H1 (cell line): Measurements from ENCODE around the gene CCDC192. TPM values are rescaled to one million over a fixed set of nuclear protein-coding genes. Genes with fewer than 3 reads are reported as not detected.

Experiments
- CTCF ChIA-PET: fragments of 300-600 bp; sonication (Branson Sonifier 250); formaldehyde crosslinking; loops from one replicate; lab custom pipeline; 2021; ENCODE audit not compliant: partially characterized antibody; lab: Charles Lee
- POLR2A ChIA-PET: fragments of 300-600 bp; sonication (Branson Sonifier 250); formaldehyde crosslinking; loops from one replicate; lab custom pipeline; 2021; ENCODE audit warnings: inconsistent platforms; ENCODE audit not compliant: partially characterized antibody; lab: Charles Lee
- DNase-seq, 2 experiments: peaks; one replicate each; pipeline versions ENCODE4 v3.0.0 to v3.0.0-alpha.2; 2010 to 2022; ENCODE audit warnings: low spot score in 2 of 2, low read depth in 1 of 2, mixed read lengths in 1 of 2
- FAIRE-seq: peaks from 2 replicates; lab custom pipeline; 2011; peaks lifted over from hg19 to GRCh38; lab: Jason Lieb, UNC
- H2AFZ ChIP-seq: 2 replicates; pipeline ENCODE4 v1.8.1; 2012; ENCODE audit warnings: low read length, inconsistent platforms
- H2AK5ac ChIP-seq: 2 replicates; pipeline ENCODE4 v1.6.1; 2013; ENCODE audit warnings: low read depth, low read length
- H2BK120ac ChIP-seq: replicated peaks from 2 replicates; pipeline ENCODE3; 2013; ENCODE audit warnings: low read depth, low read length, inconsistent platforms
- H2BK12ac ChIP-seq: 2 replicates; pipeline ENCODE4 v1.6.1; 2013; ENCODE audit warnings: low read depth, low read length
- H2BK15ac ChIP-seq: 2 replicates; pipeline ENCODE4 v1.6.1; 2013; ENCODE audit warnings: low read length
- H2BK20ac ChIP-seq: 2 replicates; pipeline ENCODE4 v1.6.1; 2013; ENCODE audit warnings: low read length
- H2BK5ac ChIP-seq: 2 replicates; pipeline ENCODE4 v1.6.1; 2013; ENCODE audit warnings: low read depth, low read length
- H3K14ac ChIP-seq: 2 replicates; pipeline ENCODE4 v1.6.1; 2013; ENCODE audit warnings: inconsistent platforms; ENCODE audit not compliant: insufficient read length
- H3K18ac ChIP-seq: 2 replicates; pipeline ENCODE4 v1.6.1; 2013; ENCODE audit warnings: low read length; ENCODE audit errors: extremely low read depth
- H3K23ac ChIP-seq: 2 replicates; pipeline ENCODE4 v1.6.1; 2013; ENCODE audit warnings: inconsistent platforms; ENCODE audit not compliant: insufficient read length
- H3K23me2 ChIP-seq: 2 replicates; pipeline ENCODE4 v1.6.1; 2013; ENCODE audit warnings: low read depth, low read length
- H3K27ac ChIP-seq: 2 replicates; pipeline ENCODE4 v1.6.1; 2011; ENCODE audit warnings: low read depth, low read length, inconsistent platforms
- H3K27me3 ChIP-seq, 4 experiments: replicated peaks in 1 of 4; 1 replicate in 1 of 4; 2 replicates in 3 of 4; pipeline versions ENCODE4 v1.6.1 to v1.8.1; 2011 to 2013; ENCODE audit warnings: low read length in 3 of 4, mild to moderate bottlenecking in 3 of 4, inconsistent platforms in 2 of 4, mixed read lengths in 2 of 4, moderate library complexity in 1 of 4; ENCODE audit not compliant: control insufficient read depth in 3 of 4, insufficient read depth in 3 of 4; ENCODE audit errors: extremely low read depth in 1 of 4
- H3K36me3 ChIP-seq, 4 experiments: 2 replicates each; pipeline versions ENCODE4 v1.6.1 to v1.8.1; 2011 to 2013; ENCODE audit warnings: mild to moderate bottlenecking in 4 of 4, low read length in 3 of 4, moderate library complexity in 2 of 4, control low read depth in 1 of 4, inconsistent platforms in 1 of 4; ENCODE audit not compliant: insufficient read depth in 4 of 4, control insufficient read depth in 2 of 4
- H3K4ac ChIP-seq: replicated peaks from 2 replicates; pipeline ENCODE3; 2013; ENCODE audit warnings: low read length, low read depth, mixed read lengths, inconsistent platforms; ENCODE audit not compliant: insufficient read length
- H3K4me1 ChIP-seq, 4 experiments: replicated peaks in 1 of 4; 1 replicate in 1 of 4; 2 replicates in 3 of 4; pipeline versions ENCODE4 v1.6.1 to v1.8.1; 2011 to 2013; ENCODE audit warnings: low read length in 3 of 4, inconsistent platforms in 2 of 4, mixed read lengths in 1 of 4; ENCODE audit not compliant: insufficient read depth in 4 of 4, control insufficient read depth in 3 of 4
- H3K4me2 ChIP-seq, 2 experiments: 2 replicates each; pipeline versions ENCODE4 v1.6.1 to v1.8.1; 2011 to 2013; ENCODE audit warnings: low read depth in 2 of 2, low read length in 2 of 2, control low read depth in 1 of 2, inconsistent platforms in 1 of 2, mild to moderate bottlenecking in 1 of 2; ENCODE audit not compliant: insufficient read depth in 1 of 2
- H3K4me3 ChIP-seq, 4 experiments: fragments of 200-600, 300-600 bp in 1 of 4; sonication (generic), shearing (Covaris generic), sonication (Bioruptor Twin) in 1 of 4; 2 replicates each; pipeline versions ENCODE4 v1.5.1 to v1.8.1; 2011 to 2016; ENCODE audit warnings: low read length in 4 of 4, low read depth in 3 of 4, control low read depth in 2 of 4, inconsistent platforms in 2 of 4, mild to moderate bottlenecking in 2 of 4, mixed read lengths in 1 of 4, moderate library complexity in 1 of 4; ENCODE audit not compliant: insufficient read depth in 2 of 4; ENCODE audit errors: extremely low read depth in 1 of 4
- H3K56ac ChIP-seq: replicated peaks from 2 replicates; pipeline ENCODE3; 2013; ENCODE audit warnings: low read depth, mild to moderate bottlenecking, mixed read lengths, low read length, inconsistent platforms; ENCODE audit not compliant: insufficient read length
- H3K79me1 ChIP-seq: 2 replicates; pipeline ENCODE4 v1.6.1; 2013; ENCODE audit warnings: low read depth, low read length, control low read depth
- H3K79me2 ChIP-seq, 2 experiments: 2 replicates each; pipeline versions ENCODE4 v1.6.1 to v1.8.1; 2012 to 2013; ENCODE audit warnings: low read length in 2 of 2, mild to moderate bottlenecking in 2 of 2, inconsistent platforms in 1 of 2; ENCODE audit not compliant: insufficient read depth in 2 of 2, control insufficient read depth in 1 of 2
- H3K9ac ChIP-seq, 4 experiments: replicated peaks in 1 of 4; 1 replicate in 1 of 4; 2 replicates in 3 of 4; pipeline versions ENCODE4 v1.6.1 to v1.8.1; 2011 to 2013; ENCODE audit warnings: low read depth in 3 of 4, low read length in 3 of 4, control low read depth in 2 of 4, mild to moderate bottlenecking in 2 of 4, moderate library complexity in 2 of 4, inconsistent platforms in 1 of 4; ENCODE audit errors: extremely low read depth in 1 of 4
- H3K9me3 ChIP-seq, 2 experiments: 2 replicates each; pipeline versions ENCODE4 v1.6.1 to v1.8.1; 2012 to 2013; ENCODE audit warnings: mild to moderate bottlenecking in 2 of 2, moderate library complexity in 2 of 2, control low read depth in 1 of 2, inconsistent platforms in 1 of 2, low read depth in 1 of 2, low read length in 1 of 2, mixed read lengths in 1 of 2; ENCODE audit not compliant: insufficient read depth in 2 of 2
- H4K20me1 ChIP-seq, 2 experiments: replicated peaks in 1 of 2; 2 replicates each; pipeline versions ENCODE3 to v1.8.1; 2011 to 2013; ENCODE audit warnings: inconsistent platforms in 2 of 2, low read length in 2 of 2, mild to moderate bottlenecking in 1 of 2; ENCODE audit not compliant: insufficient read depth in 2 of 2, control insufficient read depth in 1 of 2
- H4K5ac ChIP-seq: 2 replicates; pipeline ENCODE4 v1.6.1; 2013; ENCODE audit warnings: low read length, low read depth, mixed read lengths, inconsistent platforms; ENCODE audit not compliant: insufficient read length
- H4K8ac ChIP-seq: 2 replicates; pipeline ENCODE4 v1.8.0; 2013; ENCODE audit warnings: mild to moderate bottlenecking, moderate library complexity, low read length, inconsistent platforms; ENCODE audit not compliant: insufficient read depth; ENCODE audit errors: extremely low read depth
- H4K91ac ChIP-seq: replicated peaks from 2 replicates; pipeline ENCODE3; 2013; ENCODE audit warnings: low read length, mixed read lengths, inconsistent platforms; ENCODE audit not compliant: insufficient read length
- ASH2L ChIP-seq: fragments of 200-600, 300-600 bp; sonication (generic); IDR thresholded peaks from one replicate; pipeline ENCODE4 v1.7.1; 2017; ENCODE audit warnings: low read length
- BRCA1 ChIP-seq: IDR thresholded peaks from 2 replicates; pipeline ENCODE4 v1.6.1; 2012; ENCODE audit warnings: low read depth, low read length, improper control_type of control experiment
- CBX8 ChIP-seq: fragments of 300-800, 300-1000 bp; sonication (generic); IDR thresholded peaks from 2 replicates; pipeline ENCODE4 v1.7.1; 2016; ENCODE audit warnings: low read depth, low read length, borderline replicate concordance
- EGR1 ChIP-seq: IDR thresholded peaks from 2 replicates; pipeline ENCODE4 v1.6.1; 2011; ENCODE audit warnings: low read depth, low read length, borderline replicate concordance
- NRF1 ChIP-seq: IDR thresholded peaks from 2 replicates; pipeline ENCODE4 v1.6.1; 2011; ENCODE audit warnings: mild to moderate bottlenecking, low read depth, low read length, improper control_type of control experiment
- POLR2AphosphoS5 ChIP-seq: IDR thresholded peaks from 2 replicates; pipeline ENCODE4 v1.6.1; 2011; ENCODE audit warnings: low read depth, low read length
- RFX5 ChIP-seq: IDR thresholded peaks from 2 replicates; pipeline ENCODE4 v1.6.1; 2011; ENCODE audit warnings: low read depth, low read length, improper control_type of control experiment, borderline replicate concordance
- RXRA ChIP-seq: IDR thresholded peaks from 2 replicates; pipeline ENCODE4 v1.6.1; 2011; ENCODE audit warnings: low read depth, mild to moderate bottlenecking, low read length, moderate library complexity; ENCODE audit not compliant: insufficient read depth
- SAP30 ChIP-seq: fragments of 300-600 bp; sonication (generic); IDR thresholded peaks from 2 replicates; pipeline ENCODE4 v1.7.1; 2012; ENCODE audit warnings: low read length, moderate library complexity, mild to moderate bottlenecking, inconsistent platforms; ENCODE audit not compliant: insufficient read depth, insufficient replicate concordance
- TAF1 ChIP-seq: IDR thresholded peaks from 2 replicates; pipeline ENCODE4 v1.6.1; 2011; ENCODE audit warnings: mild to moderate bottlenecking, low read depth, low read length
- TAF7 ChIP-seq: optimal IDR thresholded peaks from 2 replicates; pipeline ENCODE3; 2011; ENCODE audit warnings: low read depth, mild to moderate bottlenecking, inconsistent platforms, low read length, moderate library complexity, borderline replicate concordance
- TBP ChIP-seq: IDR thresholded peaks from 2 replicates; pipeline ENCODE4 v1.6.1; 2011; ENCODE audit warnings: low read depth, low read length, improper control_type of control experiment
- WGBS, 2 experiments: shearing (Covaris generic) in 1 of 2; methylation state at CpG; one replicate each; pipeline versions ENCODE4 v1.1.6 to v1.1.7; 2013 to 2015; ENCODE audit warnings: low lambda C conversion rate in 2 of 2, mixed read lengths in 2 of 2, inconsistent platforms in 1 of 2, low coverage in 1 of 2, missing lambda C conversion rate in 1 of 2; ENCODE audit not compliant: insufficient replicate concordance in 2 of 2, insufficient coverage in 1 of 2, insufficient read length in 1 of 2; ENCODE audit errors: extremely low coverage in 1 of 2, missing lambda C conversion rate in 1 of 2; 5-methylcytosine and 5-hydroxymethylcytosine counted together
- polyA plus RNA-seq, 7 experiments: library from polyadenylated mRNA; depleted of rRNA in 3 of 7; stranded (reverse) in 5 of 7; unstranded in 2 of 7; fragments of >200 nt in 5 of 7; fragments of 200-250 nt in 2 of 7; gene quantifications; 1 replicate in 5 of 7; 2 replicates in 1 of 7; 4 replicates in 1 of 7; pipeline versions ENCODE4 v1.2.1 to v1.2.3, GENCODE V29; 2011 to 2013; ENCODE audit warnings: missing spikeins in 2 of 7, mixed read lengths in 2 of 7
- total RNA-seq: library from RNA; stranded (reverse); fragmentation: NEBNext Ultra II Directional; extraction: Animal tissue kit (Norgen Biotek cat#: 25700); gene quantifications from 2 replicates; pipeline ENCODE4 v1.2.1, GENCODE V29; 2021
- TF ChIP-seq, protein P1 (sequence below): IDR thresholded peaks from 2 replicates; pipeline ENCODE4 v1.6.1; 2011; ENCODE audit warnings: low read depth, mild to moderate bottlenecking, low read length; ENCODE audit not compliant: insufficient read depth

CCDC192 gene
- total and polyA plus RNA-seq, 2 of the 8 experiments (the other 6 are each of a cell fraction or from before 2014, with no cell fraction given), result 0.61 TPM; not detected in 1

DNA sequence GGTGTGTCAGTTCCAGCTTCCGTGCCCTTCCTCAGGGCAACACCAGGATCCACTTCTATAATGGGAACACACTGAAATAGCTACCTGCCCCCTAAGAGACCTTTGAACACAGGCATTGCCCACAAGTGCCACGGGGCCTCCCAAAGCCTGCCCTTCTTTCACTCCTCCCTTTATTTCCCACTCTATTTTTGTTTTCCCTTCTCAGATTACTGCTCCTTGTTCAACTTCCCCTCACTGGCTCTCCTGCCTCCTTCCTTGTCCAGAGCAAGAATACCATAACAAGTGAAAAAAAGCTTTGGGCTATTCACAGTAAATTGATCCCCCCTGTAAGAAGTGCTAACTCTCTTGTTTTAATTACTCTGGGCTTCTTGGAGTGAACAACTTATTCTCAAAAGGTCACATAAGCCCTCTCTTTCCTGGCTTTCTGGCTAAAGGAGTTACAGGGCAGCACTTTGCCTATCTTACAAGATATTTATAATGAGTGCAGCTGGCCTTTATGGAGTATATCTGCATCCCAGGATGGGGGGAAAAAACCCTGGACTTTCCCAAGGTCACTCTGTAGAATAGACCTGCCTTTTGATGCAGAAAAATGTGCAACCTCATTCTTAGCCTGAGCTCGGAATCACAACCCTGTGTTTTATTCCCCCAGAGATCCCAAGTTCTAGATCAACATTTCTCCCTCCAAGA, 43.0 kb upstream of the CCDC192 start:
- no peak overlapping the region for H3K14ac ChIP-seq
- H3K4me3 ChIP-seq, result no peak overlapping the region
- no peak overlapping the region for H3K4ac ChIP-seq
- 76% methylated on average over 3 of the region's 3 CpGs; no CpG with 5 or more reads in 1 of the 2 experiments for WGBS, 2 experiments
- no peak overlapping the region for H2BK15ac ChIP-seq
- no peak for DNase-seq
- H3K56ac ChIP-seq, result no peak overlapping the region
- ChIA-PET POLR2A (interaction anchor here (1.0 kb wide), 1 partner anchor 21 kb away, joined by 3 read pairs; no protein-coding TSS in a partner anchor), CTCF (no interaction called here)
- H3K4me2 ChIP-seq, result no peak overlapping the region; a peak in 1 of 4 replicates
- no peak overlapping the region for H2AK5ac ChIP-seq
- no peak overlapping the region for H2BK20ac ChIP-seq
- H3K18ac ChIP-seq, result no peak overlapping the region
- no peaks in the 10 kb centered on the region for H3K27me3 ChIP-seq
- no peak for FAIRE-seq
- H3K27ac ChIP-seq, result no peak overlapping the region
- H2AFZ ChIP-seq, result peak overlapping the region; percentile 91
- no peak overlapping the region; a peak in 2 of 7 replicates for H3K9ac ChIP-seq
- no peaks in the 10 kb centered on the region for H3K9me3 ChIP-seq
- H2BK5ac ChIP-seq, result no peak overlapping the region
- no peaks in the 10 kb centered on the region for H3K79me2 ChIP-seq
- no peak overlapping the region for H2BK120ac ChIP-seq
- no peak overlapping the region for H2BK12ac ChIP-seq
- H3K23me2 ChIP-seq, result no peaks in the 10 kb centered on the region
- no peak overlapping the region for H4K5ac ChIP-seq
- no peak overlapping the region for H4K8ac ChIP-seq
- no peak overlapping the region for H4K91ac ChIP-seq
- no peak overlapping the region for H3K23ac ChIP-seq
- no peaks in the 10 kb centered on the region for H4K20me1 ChIP-seq
- no peaks in the 10 kb centered on the region for H3K79me1 ChIP-seq
- no peaks in the 10 kb centered on the region for H3K36me3 ChIP-seq
- H3K4me1 ChIP-seq, result peaks cover 0 to 7% (median 4%) of the 10 kb centered on the region in 4 experiments; a peak in 3 of 7 replicates
- TF ChIP-seq EGR1 (no peak), TAF1 (no peak), RXRA (no peak), POLR2AphosphoS5 (no peak), SAP30 (no peak), TBP (no peak), RFX5 (no peak), CBX8 (no peak), ASH2L (no peak), NRF1 (no peak), BRCA1 (no peak), TAF7 (no peak)
- TF ChIP-seq, protein P1, sequence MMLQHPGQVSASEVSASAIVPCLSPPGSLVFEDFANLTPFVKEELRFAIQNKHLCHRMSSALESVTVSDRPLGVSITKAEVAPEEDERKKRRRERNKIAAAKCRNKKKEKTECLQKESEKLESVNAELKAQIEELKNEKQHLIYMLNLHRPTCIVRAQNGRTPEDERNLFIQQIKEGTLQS, result no peak
